NCI-H146 (cell line): ENCODE results near the gene TSC1.
"Not testable (repeated sequence)": the region's sequence is repeated elsewhere in the genome, so short reads cannot be mapped to it uniquely, and the experiment has no call there.

ENCODE experiments used
- DNase-seq: peaks from one replicate; lab custom pipeline; 2025; lab: John Stamatoyannopoulos, UW

Gene TSC1

GRCh38 chr9:132976571-132976970, 32.2 kb upstream of the TSC1 start:
- no peak for DNase-seq

GRCh38 chr9:132975961-132976360, 31.5 kb upstream of the TSC1 start:
- DNase-seq = no peak

DNA sequence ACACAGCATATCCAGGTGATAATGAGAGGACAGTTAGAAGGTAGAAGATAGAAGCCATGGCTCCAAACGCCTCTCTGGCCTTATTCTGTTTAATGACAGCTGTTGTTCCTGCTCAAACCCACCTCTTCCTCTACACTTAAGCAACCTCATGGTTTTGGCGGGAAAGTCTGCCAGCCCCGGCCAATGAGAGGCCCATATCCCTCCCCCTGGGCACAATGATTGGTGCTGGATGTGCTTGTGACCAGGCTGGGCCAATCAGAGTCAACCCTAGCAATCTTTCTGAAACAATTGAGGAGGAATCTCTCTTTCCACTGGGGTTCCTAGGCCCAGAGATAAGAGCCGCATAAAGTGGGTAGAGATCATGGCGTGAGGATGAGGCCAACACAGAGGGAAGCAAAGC, 29.3 kb upstream of the TSC1 start:
- DNase-seq = no peak

GRCh38 chr9:132973166-132973565, 28.8 kb upstream of the TSC1 start:
- DNase-seq = no peak

DNA sequence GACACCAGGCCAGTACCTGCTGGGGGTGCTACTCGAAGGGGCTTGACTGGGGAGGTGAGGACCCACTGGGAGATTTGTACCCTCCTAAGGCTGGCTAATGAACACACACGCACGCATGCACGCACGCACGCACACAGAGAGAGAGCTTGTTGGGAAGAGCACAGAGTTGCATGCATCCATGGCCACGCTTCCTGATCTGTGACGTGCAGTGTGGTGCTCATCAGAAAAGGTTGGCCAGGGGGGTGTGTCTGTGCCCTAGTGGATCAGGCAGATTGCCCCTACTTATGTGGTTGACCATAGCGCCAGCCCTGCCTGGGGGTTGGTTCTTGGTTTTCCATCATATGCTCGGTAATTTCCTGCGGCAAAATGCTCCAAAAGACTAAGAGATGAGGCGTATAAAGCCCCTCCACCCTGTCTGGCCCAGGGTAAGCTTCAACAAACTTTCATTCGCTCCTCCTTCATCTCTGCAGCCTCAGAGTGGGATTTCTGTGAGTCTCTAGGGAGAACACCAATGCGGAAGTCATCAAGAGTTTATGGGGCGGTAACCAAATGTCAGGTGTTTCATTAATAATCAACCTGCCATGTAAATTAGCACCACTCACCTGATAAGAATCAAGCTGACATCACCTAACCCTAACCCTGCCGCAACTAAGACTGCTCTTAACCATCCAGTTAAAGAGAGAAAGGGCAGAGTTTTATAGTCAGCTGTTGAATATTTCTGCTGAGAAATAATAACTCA, 26.1 kb upstream of the TSC1 start:
- no peak for DNase-seq

- no peak for DNase-seq
Measured at GRCh38 chr9:132969783-132970182, 25.4 kb upstream of the TSC1 start.

GRCh38 chr9:132967908-132968307, 23.5 kb upstream of the TSC1 start:
- DNase-seq = not testable (repeated sequence)

DNA sequence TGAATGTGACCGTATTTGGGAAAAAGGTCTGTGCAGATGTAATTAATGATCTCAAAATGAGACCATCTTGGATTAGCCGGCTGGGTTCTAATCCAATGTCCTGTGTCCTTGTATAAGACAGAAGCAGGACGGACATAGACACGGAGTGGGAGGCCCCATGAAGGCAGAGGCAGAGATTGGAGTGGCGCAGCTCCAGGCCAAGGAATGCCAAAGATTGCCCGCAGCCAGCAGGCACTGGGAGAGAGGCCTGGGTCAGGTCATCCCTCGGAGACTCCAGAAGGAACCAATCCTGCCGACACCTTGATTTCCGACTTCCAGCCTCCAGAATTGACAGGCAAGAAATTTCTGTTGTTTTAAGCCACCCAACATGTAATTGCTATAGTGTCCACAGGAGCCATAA, 21.1 kb upstream of the TSC1 start:
- DNase-seq = no peak

DNA sequence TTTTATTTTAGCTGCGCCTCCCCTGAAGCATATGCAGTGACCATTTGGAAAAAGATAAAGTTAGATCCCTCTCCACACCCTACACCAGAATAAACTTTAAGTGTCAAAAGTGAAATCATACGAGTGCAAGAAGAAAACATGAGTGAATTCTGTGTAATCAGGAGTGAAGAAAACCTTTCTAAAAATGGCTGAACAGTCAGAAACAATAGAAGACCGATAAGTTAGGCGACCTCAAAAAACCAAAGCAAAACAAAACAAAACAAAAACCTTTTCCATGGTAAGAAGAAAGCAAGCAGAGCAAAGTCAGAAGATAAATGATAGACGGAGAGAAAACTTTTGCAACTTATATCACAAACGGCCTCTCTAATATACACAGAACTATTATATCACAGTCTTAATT, 16.6 kb upstream of the TSC1 start:
- DNase-seq = no peak

DNA sequence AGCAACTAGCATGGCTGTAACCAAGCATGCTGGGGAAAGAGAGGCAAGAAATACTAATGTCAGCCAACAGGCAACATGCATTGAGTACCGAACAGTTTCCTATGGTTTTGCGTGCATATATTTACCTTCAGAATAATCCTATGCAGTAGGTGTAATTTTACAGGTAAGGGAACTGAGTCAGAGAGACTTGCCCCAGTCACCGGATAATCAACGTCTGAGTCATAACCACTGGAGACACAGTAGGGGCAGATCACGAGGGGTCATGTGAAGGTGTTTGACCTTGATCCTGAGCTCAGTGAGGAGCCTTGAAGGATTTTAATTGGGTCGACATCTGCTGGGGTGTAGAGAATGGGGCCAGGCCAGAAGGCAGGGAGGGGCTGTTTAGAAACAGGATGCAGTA, 13.4 kb upstream of the TSC1 start:
- DNase-seq = no peak

DNA sequence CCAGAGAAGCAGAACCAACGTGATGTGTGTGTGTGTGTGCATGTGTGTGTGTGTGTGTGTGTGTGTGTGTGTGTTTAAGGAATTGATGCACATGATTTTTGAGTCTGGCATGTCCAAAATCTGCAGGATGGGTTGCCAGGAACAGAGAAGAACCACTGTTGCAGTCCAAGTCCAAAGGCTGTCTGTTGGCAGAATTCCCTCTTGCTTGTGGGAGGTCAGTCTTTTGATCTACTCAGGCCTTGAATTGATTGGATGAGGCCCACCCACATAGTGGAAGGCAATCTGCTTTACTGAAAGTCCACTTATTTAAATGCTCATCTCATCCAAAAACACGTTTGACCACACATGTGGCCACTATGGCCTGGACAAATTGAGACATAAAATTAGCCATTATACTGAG, 11.4 kb upstream of the TSC1 start:
- DNase-seq = no peak

DNA sequence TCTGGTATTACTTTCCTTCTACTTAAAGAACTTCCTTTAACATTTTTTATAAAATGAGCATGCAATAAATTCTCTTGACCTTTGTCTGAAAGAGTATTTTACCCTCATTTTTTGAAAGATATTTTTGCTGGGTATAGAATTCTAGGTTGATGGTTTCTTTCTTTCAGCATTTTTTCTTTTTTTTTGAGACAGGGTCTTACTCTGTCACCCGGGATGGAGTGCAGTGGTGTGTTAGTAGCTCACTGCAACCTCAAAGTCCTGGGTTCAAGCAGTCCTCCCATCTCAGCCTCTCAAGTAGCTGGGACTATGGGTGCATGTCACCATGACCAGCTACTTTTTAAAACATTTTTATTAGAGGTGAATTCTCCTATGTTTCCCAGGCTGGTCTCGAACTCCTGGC, 10.7 kb upstream of the TSC1 start:
- no peak for DNase-seq

- no peak for DNase-seq
Measured at GRCh38 chr9:132949709-132950108, 5.3 kb upstream of the TSC1 start.

- no peak for DNase-seq
Measured at GRCh38 chr9:132948482-132949050, 4.2 kb upstream of the TSC1 start.

- no peak for DNase-seq
Measured at GRCh38 chr9:132947756-132948155, 3.3 kb upstream of the TSC1 start.

DNA sequence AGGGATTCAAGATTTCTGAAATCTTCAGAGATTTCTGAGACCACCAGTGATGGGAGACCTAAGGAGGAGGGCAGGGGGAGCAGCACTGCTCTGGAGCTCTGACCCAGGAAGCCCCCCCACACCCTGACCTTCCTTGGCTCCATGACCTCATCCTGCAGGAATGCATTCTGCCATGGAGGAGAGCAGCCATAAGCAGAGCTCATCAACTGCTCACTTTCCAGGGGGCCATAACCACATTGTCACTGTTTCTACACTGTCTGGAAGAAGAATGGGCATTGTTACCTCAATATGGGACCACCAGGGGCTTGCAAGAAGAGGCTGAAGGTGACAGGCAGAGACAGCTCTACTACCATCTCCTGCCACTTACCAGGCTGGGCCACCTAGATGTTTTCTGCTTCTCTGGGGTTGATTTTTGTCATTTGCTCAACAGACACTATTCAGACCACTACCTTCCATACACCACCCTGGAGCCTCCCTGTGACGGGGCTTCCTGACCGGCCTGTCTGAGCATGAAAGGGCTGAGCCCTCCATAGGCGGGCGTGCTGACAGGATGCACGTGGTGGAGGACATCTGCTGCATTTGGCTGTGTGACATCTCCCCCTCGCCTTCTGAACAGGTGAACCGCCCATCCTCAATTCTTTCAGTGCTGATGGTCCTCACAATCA, 2.3 kb upstream of the TSC1 start:
- no peak for DNase-seq

DNA sequence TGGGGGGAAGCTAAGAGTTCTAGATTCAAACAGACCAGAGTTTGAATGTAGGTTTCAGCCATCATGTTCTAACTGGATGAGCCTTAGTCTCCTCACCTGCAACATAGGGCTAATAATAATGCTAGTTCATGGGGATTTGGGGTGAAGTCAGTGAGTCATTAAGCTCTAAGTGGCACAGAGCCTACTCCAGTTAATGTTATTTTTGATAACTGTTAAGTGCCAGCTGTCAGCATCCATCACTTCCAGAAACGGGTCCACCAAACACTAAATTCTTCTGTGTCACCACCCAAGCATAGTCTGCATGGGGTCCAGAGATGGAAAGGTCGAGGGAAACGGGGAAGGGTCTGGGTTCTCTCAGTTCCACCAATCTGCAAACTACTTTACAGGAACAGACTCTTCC, 1.8 kb upstream of the TSC1 start:
- no peak for DNase-seq

GRCh38 chr9:132945186-132946130, 1.0 kb upstream of the TSC1 start:
- DNase-seq = no peak

DNA sequence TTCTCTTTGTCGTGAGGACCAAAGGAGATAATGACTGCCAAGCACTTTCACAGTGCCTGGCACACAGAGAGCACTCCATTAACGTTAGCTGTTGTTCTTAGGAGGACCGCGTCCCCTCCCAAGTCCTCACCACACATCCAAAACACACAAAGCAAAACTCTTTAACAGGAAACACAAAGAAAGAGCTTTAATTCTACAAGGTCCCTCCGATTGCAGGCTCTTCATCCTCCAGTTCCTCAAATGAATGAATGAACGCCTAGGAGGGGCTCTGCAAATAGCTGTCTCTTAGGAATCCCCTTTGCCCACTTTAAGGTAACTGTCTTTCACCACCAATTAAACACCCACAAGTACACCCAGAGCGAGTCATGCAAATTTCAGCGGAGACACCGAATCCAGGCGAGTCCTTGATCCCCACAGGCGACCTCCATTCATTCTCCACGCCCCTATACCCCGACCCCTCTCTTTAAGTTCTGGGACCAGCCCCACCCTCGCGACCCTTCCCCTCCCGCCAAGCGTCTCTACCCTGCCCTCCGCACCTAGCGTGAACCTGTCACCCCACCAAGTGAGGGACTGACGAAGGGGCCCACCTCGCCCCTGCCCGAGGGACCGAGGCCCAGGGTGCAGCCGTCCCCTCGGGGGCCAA, 644 bp downstream of the TSC1 start:
- no peak for DNase-seq

DNA sequence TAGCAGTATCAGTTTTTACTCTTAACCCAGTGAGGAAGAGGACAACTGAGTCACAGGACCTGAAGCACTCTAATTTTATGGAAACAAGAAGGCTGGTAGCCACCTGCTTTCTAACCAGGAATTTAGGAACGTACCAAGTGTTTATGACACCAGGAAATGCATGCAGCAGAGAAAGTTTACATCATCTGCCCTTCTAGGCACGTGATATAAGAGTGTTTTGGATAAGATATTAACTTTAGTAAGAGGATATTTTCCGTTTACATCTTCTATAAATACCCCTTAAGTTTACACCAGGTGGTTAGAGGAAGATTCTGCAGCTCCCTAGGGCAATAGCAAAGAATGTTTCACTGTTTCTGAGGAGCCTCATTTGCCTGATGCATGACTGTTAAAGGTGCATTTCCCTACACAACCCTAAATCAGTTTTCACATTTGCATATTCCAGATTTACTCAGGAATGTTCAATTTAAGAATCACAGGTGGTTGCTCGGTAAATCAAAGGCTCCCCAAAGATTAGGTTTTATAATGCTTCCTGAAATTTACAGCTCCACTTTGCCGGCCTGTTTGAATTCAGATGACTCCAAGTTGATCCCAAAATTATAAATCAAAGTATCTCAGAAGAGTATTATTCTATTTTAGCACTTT, 1.8 kb downstream of the TSC1 start:
- no peak for DNase-seq

DNA sequence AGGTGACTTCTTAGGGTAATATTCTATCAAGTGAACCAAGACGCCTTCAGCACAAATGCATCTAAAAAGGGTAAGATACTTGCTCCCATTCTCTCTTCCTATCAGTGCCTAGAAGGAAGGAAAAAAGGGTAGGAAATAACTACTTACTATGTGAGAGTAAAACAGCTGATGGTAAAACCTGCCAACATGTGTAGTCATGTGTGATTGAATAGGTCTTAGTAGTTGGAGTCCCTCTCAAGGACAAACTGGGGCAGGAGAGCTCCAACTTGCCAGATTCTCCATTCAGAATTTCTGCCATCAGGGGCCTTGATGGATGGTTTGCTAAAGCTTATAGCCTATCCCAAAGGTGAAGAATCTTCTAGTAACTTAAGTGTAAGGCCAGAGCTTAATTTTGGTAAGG, 5.2 kb downstream of the TSC1 start:
- no peak for DNase-seq
